Measurements from ENCODE around the gene RBMS1. TPM values are rescaled to one million over a fixed set of nuclear protein-coding genes. Genes with fewer than 3 reads are reported as not detected.

Gene RBMS1
- total RNA-seq, 1 donor from 2014 or later = 58.2 TPM

GRCh38 chr2:160335441-160335840, 158.2 kb downstream of the RBMS1 start:
- DNase-seq (ENCODE audit: missing footprints) (no peak), ATAC-seq (no peak)
- intact Hi-C loops (cut with DNase I) = no loop called here

- DNase-seq (ENCODE audit: missing footprints) = no peak
- intact Hi-C loops (cut with DNase I) = loop anchor here (5.0 kb wide), 1 partner anchor 93 kb away; no protein-coding TSS in a partner anchor
- no peak for ATAC-seq
Measured at GRCh38 chr2:160334028-160334741, 159.4 kb downstream of the RBMS1 start.

GRCh38 chr2:160333324-160334027, 160.1 kb downstream of the RBMS1 start:
- no peak for DNase-seq (ENCODE audit: missing footprints)
- ATAC-seq = no peak
- intact Hi-C loops (cut with DNase I) = loop anchor here (5.0 kb wide), 1 partner anchor 94 kb away; no protein-coding TSS in a partner anchor

- ATAC-seq (peak; percentile 50), DNase-seq (ENCODE audit: missing footprints) (no peak)
- intact Hi-C loops (cut with DNase I) = loop anchor here (5.0 kb wide), 1 partner anchor 95 kb away; no protein-coding TSS in a partner anchor
Measured at GRCh38 chr2:160332318-160332717, 161.3 kb downstream of the RBMS1 start.

GRCh38 chr2:160331258-160332025, 162.2 kb downstream of the RBMS1 start:
- no peak for DNase-seq (ENCODE audit: missing footprints)
- intact Hi-C loops (cut with DNase I) = loop anchor here (2.0 to 5.0 kb wide), 2 partner anchors 41 to 96 kb away; no protein-coding TSS in a partner anchor
- ATAC-seq = peak; percentile 87

GRCh38 chr2:160328811-160329527, 164.6 kb downstream of the RBMS1 start:
- no peak for DNase-seq (ENCODE audit: missing footprints)
- intact Hi-C loops (cut with DNase I) = loop anchor here (5.0 kb wide), 3 partner anchors 78 to 643 kb away; partner anchors contain the start of gene RBMS1
- peak; percentile 53 for ATAC-seq

GRCh38 chr2:160326786-160327185, 166.8 kb downstream of the RBMS1 start:
- intact Hi-C loops (cut with DNase I) = loop anchor here (5.0 kb wide), 3 partner anchors 81 to 646 kb away; partner anchors contain the start of gene RBMS1
- ATAC-seq (no peak), DNase-seq (ENCODE audit: missing footprints) (no peak)

- DNase-seq (ENCODE audit: missing footprints) (no peak), ATAC-seq (no peak)
- intact Hi-C loops (cut with DNase I) = loop anchor here (5.0 kb wide), 3 partner anchors 82 to 647 kb away; partner anchors contain the start of gene RBMS1
Measured at GRCh38 chr2:160325418-160325817, 168.2 kb downstream of the RBMS1 start.

GRCh38 chr2:160324917-160325316, 168.7 kb downstream of the RBMS1 start:
- DNase-seq (ENCODE audit: missing footprints) = no peak
- ATAC-seq = no peak
- intact Hi-C loops (cut with DNase I) = loop anchor here (5.0 kb wide), 4 partner anchors 82 to 647 kb away; partner anchors contain the start of gene RBMS1

GRCh38 chr2:160324161-160324800, 169.3 kb downstream of the RBMS1 start:
- intact Hi-C loops (cut with DNase I) = loop anchor here (5.0 kb wide), 1 partner anchor 588 kb away; no protein-coding TSS in a partner anchor
- DNase-seq (ENCODE audit: missing footprints) (no peak), ATAC-seq (peak; percentile 49)

- intact Hi-C loops (cut with DNase I) = loop anchor here (5.0 kb wide), 1 partner anchor 590 kb away; no protein-coding TSS in a partner anchor
- DNase-seq (ENCODE audit: missing footprints) (no peak), ATAC-seq (no peak)
Measured at GRCh38 chr2:160322320-160322719, 171.3 kb downstream of the RBMS1 start.

- no peak for ATAC-seq
- intact Hi-C loops (cut with DNase I) = loop anchor here (5.0 kb wide), 1 partner anchor 591 kb away; no protein-coding TSS in a partner anchor
Measured at GRCh38 chr2:160321006-160321405, 172.6 kb downstream of the RBMS1 start.

GRCh38 chr2:160319700-160320099, 173.9 kb downstream of the RBMS1 start:
- intact Hi-C loops (cut with DNase I) = loop anchor here (5.0 kb wide), 1 partner anchor 593 kb away; no protein-coding TSS in a partner anchor
- DNase-seq (ENCODE audit: missing footprints) = no peak
- ATAC-seq = no peak

More at GRCh38 chr2:160321006-160321405, 172.6 kb downstream of the RBMS1 start:
- no peak for DNase-seq (ENCODE audit: missing footprints)

GRCh38 chr2:160318218-160318617, 175.4 kb downstream of the RBMS1 start:
- DNase-seq (ENCODE audit: missing footprints) = no peak
- ATAC-seq = no peak
- intact Hi-C loops (cut with DNase I) = no loop called here

- intact Hi-C loops (cut with DNase I) = no loop called here
- ATAC-seq (peak; percentile 40), DNase-seq (ENCODE audit: missing footprints) (no peak)
Measured at GRCh38 chr2:160317181-160318099, 176.2 kb downstream of the RBMS1 start.

GRCh38 chr2:160315337-160315736, 178.3 kb downstream of the RBMS1 start:
- no peak for ATAC-seq
- intact Hi-C loops (cut with DNase I) = no loop called here

More at GRCh38 chr2:160315337-160315736, 178.3 kb downstream of the RBMS1 start:
- DNase-seq (ENCODE audit: missing footprints) = no peak

All from Right ventricle myocardium inferior (tissue), 1 donor.